ENCODE data around the gene DCST2. TPM values are rescaled to one million over a fixed set of nuclear protein-coding genes. Genes with fewer than 3 reads are reported as not detected.

DCST2 gene
- total RNA-seq, 2 donors from 2014 or later = 0.48 to 1.1 TPM

- no peak for DNase-seq (ENCODE audit: low spot score)
- intact Hi-C loops (cut with DNase I) = no loop called here
Observed at GRCh38 chr1:155035936-155036335, 2.4 kb upstream of the DCST2 start.

DNA sequence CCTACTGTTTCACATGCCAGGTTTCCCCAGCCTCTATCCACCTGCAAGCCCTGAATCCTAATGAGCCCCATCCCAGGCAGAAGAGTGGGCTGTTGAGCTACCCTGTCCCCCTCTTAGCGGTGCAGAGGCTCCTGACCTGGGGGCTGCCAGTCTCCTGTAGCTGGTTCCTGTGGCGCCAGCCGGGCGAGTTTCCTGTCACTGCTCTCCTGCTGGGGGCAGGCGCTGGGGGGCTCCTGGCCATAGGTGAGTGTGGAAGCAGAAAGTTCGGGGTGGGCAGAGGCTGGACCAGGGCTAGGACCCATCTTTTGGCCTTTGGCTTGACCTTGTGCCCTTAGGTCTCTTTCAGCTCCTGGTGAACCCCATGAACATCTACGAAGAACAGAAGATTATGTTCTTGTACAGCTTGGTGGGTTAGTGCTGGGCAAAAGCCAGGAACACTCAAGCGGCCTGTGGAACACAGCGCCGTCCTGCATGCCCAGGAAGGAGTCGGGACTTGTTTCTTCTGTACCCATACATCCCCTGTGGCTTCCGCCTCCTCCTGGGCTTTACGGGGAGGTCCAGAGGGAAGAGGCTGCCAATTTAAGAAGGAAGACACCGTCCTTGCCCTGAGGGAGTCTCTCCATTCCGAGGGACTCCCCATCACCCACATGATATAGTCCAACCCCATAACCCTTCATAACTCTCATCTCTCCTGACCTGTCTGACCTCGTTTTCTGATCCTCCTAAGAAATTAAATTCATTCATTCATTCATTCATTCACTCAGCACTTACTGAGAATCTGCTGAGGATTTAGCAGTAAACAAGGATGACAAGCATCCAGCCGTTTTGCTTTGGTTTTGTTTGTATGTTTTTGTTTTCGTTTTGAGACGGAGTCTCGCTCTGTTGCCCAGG, 982 bp upstream of the DCST2 start:
- intact Hi-C loops (cut with DNase I) = no loop called here
- no peak for DNase-seq (ENCODE audit: low spot score)

DNA sequence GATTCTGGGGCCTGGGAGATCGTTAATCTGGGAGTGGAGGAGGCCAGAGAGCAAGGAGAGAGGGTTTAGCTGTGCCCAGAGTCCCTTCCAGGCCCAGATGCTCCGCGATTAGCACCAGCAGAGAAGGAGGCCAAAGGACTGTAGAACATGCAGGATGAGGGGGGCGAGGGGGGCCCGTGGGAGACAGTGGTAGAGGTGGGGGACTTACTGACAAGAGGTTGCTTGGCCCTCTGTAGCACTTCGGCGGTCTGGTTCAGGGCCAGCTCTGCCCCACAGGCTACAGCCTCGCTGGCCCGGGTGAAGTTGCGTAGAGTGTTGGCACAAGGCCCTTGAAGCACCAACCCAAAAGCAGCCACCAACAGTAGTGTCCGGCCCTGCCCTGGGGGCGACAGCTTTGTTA, 695 bp downstream of the DCST2 start:
- intact Hi-C loops (cut with DNase I) = no loop called here
- no peak for DNase-seq (ENCODE audit: low spot score)

DNA sequence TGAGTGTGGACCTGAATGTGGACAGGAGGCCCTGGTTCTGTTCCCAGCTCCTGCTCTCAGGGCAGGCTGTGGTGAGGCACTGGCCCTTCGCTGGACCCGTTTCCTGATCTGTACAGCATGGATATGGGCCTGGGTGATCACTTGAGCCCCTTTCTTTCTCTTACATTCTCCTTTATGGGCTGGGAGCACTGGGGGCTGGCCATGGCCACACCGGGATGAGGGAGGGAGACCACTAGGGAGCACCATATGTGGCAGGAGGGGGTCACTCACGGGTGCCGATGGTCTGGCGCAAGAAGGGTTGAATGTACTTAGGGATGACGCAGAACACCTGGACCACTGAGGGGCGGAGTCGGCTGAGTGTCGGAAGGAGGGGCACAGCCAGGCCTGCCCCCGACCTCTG, 2.7 kb downstream of the DCST2 start:
- DNase-seq (ENCODE audit: low spot score) = no peak
- intact Hi-C loops (cut with DNase I) = no loop called here

DNA sequence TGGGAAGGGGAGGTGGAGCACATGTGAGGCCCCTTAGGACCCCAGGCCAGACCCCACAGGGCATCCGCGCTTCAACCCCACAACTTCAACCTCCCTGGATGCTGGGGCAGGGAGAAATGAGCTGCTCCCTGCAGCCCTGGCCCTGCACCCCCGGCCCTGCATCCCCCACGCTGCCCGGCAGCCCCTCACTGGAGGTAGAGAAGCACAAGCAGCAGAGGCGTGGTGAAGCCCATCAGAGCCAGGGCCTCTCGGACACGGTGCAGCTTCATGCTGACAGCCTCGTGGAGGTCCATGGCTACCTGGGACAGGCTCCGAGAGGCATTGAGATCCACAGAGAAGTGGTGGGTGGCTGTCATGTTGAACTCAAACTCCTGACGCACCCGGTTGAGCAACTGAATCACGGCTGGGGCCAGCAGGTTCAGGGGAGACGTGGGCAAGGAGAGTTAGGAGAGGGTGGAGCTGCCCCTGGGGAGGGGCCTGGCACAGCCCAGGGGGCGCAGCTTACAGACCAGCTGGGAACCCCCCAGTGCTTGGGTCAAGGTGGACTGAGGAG, 3.3 kb downstream of the DCST2 start:
- intact Hi-C loops (cut with DNase I) = no loop called here

GRCh38 chr1:155029513-155030242, 3.9 kb downstream of the DCST2 start:
- no peak for DNase-seq (ENCODE audit: low spot score)
- intact Hi-C loops (cut with DNase I) = no loop called here

More for the DNA sequence above, 3.3 kb downstream of the DCST2 start:
- DNase-seq (ENCODE audit: low spot score) = no peak

GRCh38 chr1:155026588-155026987, 7.0 kb downstream of the DCST2 start:
- intact Hi-C loops (cut with DNase I) = no loop called here
- no peak for DNase-seq (ENCODE audit: low spot score)

DNA sequence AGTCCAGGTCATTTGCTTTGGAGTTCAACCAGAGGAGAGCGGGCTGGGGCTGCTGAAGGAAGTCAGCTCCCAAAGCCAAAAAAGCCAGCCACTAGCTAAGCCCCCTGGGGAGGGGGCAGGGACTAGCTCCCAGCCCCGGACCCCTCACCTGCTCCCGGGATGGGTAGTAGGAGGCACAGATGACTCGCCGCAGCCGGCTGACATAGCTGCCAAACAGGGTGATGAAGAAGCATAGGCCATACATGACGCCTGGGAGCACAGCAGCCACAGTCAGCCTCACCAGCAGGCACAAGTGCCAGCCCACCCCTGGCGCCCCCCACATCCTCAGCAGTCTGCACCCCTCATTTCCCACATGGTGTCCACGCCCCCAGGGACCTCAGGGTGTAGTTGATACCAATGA, 7.4 kb downstream of the DCST2 start:
- DNase-seq (ENCODE audit: low spot score) = no peak

DNA sequence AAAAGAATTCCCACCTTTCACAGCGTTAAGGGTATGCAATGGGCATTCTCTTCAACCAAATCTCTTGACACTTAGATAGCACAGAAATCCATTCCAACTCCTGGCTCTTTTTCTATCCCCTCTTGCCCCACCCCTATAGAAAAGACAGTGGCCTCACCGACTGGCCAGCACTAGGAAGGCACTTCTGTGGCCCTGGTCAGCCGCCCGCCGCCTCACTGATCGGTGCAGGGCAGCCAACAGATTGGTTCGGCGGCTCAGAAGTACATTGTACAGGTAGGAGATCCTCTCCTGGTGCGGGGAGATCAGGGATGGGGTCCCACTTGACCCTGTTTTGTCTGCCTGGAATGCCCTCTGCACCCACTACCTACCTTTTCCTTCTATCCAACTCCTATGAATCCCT, 9.3 kb downstream of the DCST2 start:
- intact Hi-C loops (cut with DNase I) = no loop called here
- DNase-seq (ENCODE audit: low spot score) = no peak

More for the DNA sequence above, 7.4 kb downstream of the DCST2 start:
- intact Hi-C loops (cut with DNase I) = no loop called here

- no peak for DNase-seq (ENCODE audit: low spot score)
- intact Hi-C loops (cut with DNase I) = loop anchor here in 1 of 2 donors (2.0 kb wide), 1 partner anchor 19 kb away; no protein-coding TSS in a partner anchor
Observed at GRCh38 chr1:155023627-155024026, 10.0 kb downstream of the DCST2 start.

- DNase-seq (ENCODE audit: low spot score) = no peak
- intact Hi-C loops (cut with DNase I) = loop anchor here in 1 of 2 donors (2.0 kb wide), 1 partner anchor 20 kb away; no protein-coding TSS in a partner anchor
Observed at GRCh38 chr1:155022927-155023236, 10.7 kb downstream of the DCST2 start.

DNA sequence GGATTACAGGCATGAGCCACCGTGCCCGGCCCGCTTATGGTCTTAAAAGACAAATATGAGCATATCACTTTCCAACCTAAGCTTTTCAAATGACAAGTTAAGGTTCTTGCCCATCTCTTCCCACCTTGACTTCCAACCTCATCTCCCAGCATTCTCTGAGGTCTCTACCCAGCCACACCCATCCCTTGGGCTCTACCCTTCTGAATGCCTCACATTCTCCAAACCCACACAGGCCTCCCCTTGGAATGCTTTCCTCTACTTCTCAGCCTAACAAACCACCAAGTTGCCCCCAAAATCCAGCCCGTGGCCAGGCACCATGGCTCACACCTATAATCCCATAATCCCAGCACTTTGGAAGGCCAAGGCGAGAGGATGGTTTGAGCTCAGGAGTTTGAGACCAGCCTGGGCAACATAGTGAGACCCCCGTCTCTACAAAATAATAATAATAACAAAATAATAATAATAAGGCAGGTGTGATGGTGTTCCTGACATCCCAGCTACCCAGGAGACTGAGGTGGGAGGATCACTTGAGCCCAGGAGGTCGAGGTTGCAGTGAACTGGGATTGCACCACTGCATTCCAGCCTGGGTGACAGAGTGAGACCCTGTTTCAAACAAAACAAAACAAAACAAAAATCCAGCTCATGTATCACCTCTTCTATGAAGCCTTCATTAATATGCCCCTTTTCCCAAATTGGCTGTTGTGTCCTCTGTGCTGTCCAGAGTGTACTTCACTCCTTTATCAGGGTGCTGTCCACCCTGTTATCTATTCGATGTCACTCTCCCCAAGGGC, 11.2 kb downstream of the DCST2 start:
- intact Hi-C loops (cut with DNase I) = loop anchor here in 1 of 2 donors (2.0 kb wide), 1 partner anchor 20 kb away; no protein-coding TSS in a partner anchor
- DNase-seq (ENCODE audit: low spot score) = no peak

- no peak for DNase-seq (ENCODE audit: low spot score)
- intact Hi-C loops (cut with DNase I) = loop anchor here in 1 of 2 donors (2.0 kb wide), 1 partner anchor 43 kb away; no protein-coding TSS in a partner anchor
Observed at GRCh38 chr1:155019377-155020245, 14.0 kb downstream of the DCST2 start.

DNA sequence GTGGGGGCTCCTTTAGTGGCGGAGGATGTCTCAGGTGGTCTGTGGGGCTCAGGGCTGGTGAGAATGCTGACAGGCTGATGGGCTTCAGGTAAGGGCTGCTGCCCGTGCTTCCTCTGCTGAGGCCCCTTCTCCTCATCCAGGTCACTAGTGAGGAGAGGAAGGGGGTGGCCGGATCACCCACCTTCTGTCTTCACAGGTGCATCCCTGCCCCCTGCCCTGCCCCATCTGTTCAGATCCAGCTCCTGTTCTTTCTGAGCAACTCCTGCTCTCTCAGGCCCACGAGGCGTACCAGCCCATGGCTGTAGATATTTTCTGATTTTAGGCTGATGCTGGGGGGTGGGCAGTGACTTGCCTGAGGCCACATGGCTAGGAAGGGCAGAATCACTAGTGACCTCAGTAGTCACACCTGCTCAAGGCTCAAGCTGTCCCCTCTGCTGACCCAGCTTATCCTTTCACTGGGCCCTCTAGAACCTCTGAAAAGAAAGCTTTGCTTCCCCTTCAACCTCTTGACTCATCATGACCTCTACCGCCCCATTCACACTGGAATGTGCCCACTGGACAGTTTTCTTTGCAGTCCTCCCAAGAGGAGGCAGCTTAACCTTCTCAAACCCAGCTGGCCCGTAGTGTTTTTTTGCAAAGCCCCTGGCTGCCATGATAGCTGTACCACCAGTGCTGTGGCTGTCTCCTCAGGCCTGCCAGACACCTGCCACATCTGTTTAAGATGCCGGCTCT, 14.8 kb downstream of the DCST2 start:
- intact Hi-C loops (cut with DNase I) = loop anchor here in 1 of 2 donors (2.0 kb wide), 1 partner anchor 42 kb away; no protein-coding TSS in a partner anchor
- DNase-seq (ENCODE audit: low spot score) = no peak

- intact Hi-C loops (cut with DNase I) = loop anchor here in 1 of 2 donors (2.0 kb wide), 1 partner anchor 41 kb away; no protein-coding TSS in a partner anchor
- no peak for DNase-seq (ENCODE audit: low spot score)
Observed at GRCh38 chr1:155017946-155018316, 15.7 kb downstream of the DCST2 start.

- DNase-seq (ENCODE audit: low spot score) = peak; percentile 97
- intact Hi-C loops (cut with DNase I) = no loop called here
Observed at GRCh38 chr1:155017041-155017945, 16.3 kb downstream of the DCST2 start.

Measured in posterior vena cava (tissue), 2 donors.